WTC11 (cell line): ENCODE data around the gene NCAPG. TPM values are rescaled to one million over a fixed set of nuclear protein-coding genes. Genes with fewer than 3 reads are reported as not detected.

ENCODE experiments used
- ATAC-seq: fragments of 200-7000 bp; cut with Tn5 transposase; 2 replicates; pipeline ENCODE4 v1.10.0; 2021; ENCODE audit warnings: mild to moderate bottlenecking, moderate library complexity
- CTCF ChIA-PET: fragments of 300-600 bp; sonication (Branson Sonifier 250); formaldehyde crosslinking; loops from one replicate; lab custom pipeline; 2021; ENCODE audit warnings: antibody characterized with exemption; lab: Charles Lee
- POLR2A ChIA-PET: fragments of 350-600 bp; sonication (Branson Sonifier 250); formaldehyde crosslinking; loops from one replicate; lab custom pipeline; 2021; ENCODE audit warnings: antibody characterized with exemption; lab: Charles Lee
- DNase-seq: peaks from one replicate; pipeline ENCODE4 v3.0.0; 2021; ENCODE audit warnings: low spot score
- H3K27ac Mint-ChIP-seq: 2 replicates; pipeline ENCODE4 v1.8.0; 2021; ENCODE audit warnings: mixed read lengths
- H3K27me3 Mint-ChIP-seq: 2 replicates; pipeline ENCODE4 v1.8.0; 2021; ENCODE audit warnings: low read depth, mild to moderate bottlenecking, moderate library complexity, mixed read lengths
- H3K36me3 Mint-ChIP-seq: 2 replicates; pipeline ENCODE4 v1.8.0; 2021; ENCODE audit warnings: mixed read lengths
- H3K4me1 Mint-ChIP-seq: 2 replicates; pipeline ENCODE4 v1.8.0; 2022; ENCODE audit warnings: mixed read lengths
- H3K4me3 Mint-ChIP-seq: 2 replicates; pipeline ENCODE4 v1.8.0; 2021; ENCODE audit warnings: mild to moderate bottlenecking, moderate library complexity, mixed read lengths
- H3K9me3 Mint-ChIP-seq: 2 replicates; pipeline ENCODE4 v1.8.0; 2021; ENCODE audit warnings: mixed read lengths
- ATF6 ChIP-seq: sonication (generic); formaldehyde crosslinking; IDR thresholded peaks from 2 replicates; pipeline ENCODE4 v1.8.1; 2023; ENCODE audit warnings: mild to moderate bottlenecking, missing genetic modification reagents
- CDX4 ChIP-seq: fragments of 250-450 bp; sonication (Bioruptor Pico); IDR thresholded peaks from 2 replicates; pipeline ENCODE4 v1.9.0; 2021; ENCODE audit warnings: moderate library complexity, mild to moderate bottlenecking, inconsistent platforms, borderline replicate concordance
- GTF2I ChIP-seq: fragments of 250-450 bp; sonication (Bioruptor Pico); conservative IDR thresholded peaks from 2 replicates; pipeline ENCODE4 v1.4.0; 2021; ENCODE audit warnings: mild to moderate bottlenecking
- IRF1 ChIP-seq: sonication (generic); formaldehyde crosslinking; IDR thresholded peaks from 2 replicates; pipeline ENCODE4 v1.8.0; 2023; ENCODE audit warnings: missing genetic modification reagents
- MYBL2 ChIP-seq: sonication (generic); formaldehyde crosslinking; IDR thresholded peaks from 2 replicates; pipeline ENCODE4 v1.8.1; 2023; ENCODE audit warnings: mild to moderate bottlenecking, moderate library complexity, missing genetic modification reagents
- NR1H2 ChIP-seq: sonication (generic); formaldehyde crosslinking; IDR thresholded peaks from 2 replicates; pipeline ENCODE4 v1.9.0; 2021; ENCODE audit warnings: mild to moderate bottlenecking, moderate library complexity, missing genetic modification reagents
- OVOL2 ChIP-seq: fragments of 250-450 bp; sonication (Bioruptor Pico); IDR thresholded peaks from 2 replicates; pipeline ENCODE4 v1.9.0; 2021; ENCODE audit warnings: mild to moderate bottlenecking, borderline replicate concordance
- SMAD3 ChIP-seq: sonication (generic); formaldehyde crosslinking; IDR thresholded peaks from 2 replicates; pipeline ENCODE4 v1.8.0; 2022; ENCODE audit warnings: missing genetic modification reagents, mild to moderate bottlenecking, borderline replicate concordance
- STAT6 ChIP-seq: sonication (generic); formaldehyde crosslinking; conservative IDR thresholded peaks from 2 replicates; pipeline ENCODE4 v1.8.1; 2023; ENCODE audit warnings: mild to moderate bottlenecking, low read depth, missing genetic modification reagents, moderate library complexity
- USF1 ChIP-seq: sonication (generic); formaldehyde crosslinking; IDR thresholded peaks from 2 replicates; pipeline ENCODE4 v1.8.0; 2022; ENCODE audit warnings: mild to moderate bottlenecking, missing genetic modification reagents
- ZNF121 ChIP-seq: sonication (generic); formaldehyde crosslinking; IDR thresholded peaks from 2 replicates; pipeline ENCODE4 v1.8.0; 2023; ENCODE audit warnings: missing genetic modification reagents
- ZNF219 ChIP-seq: sonication (generic); formaldehyde crosslinking; IDR thresholded peaks from 2 replicates; pipeline ENCODE4 v1.8.0; 2023; ENCODE audit warnings: missing genetic modification reagents, mild to moderate bottlenecking, borderline replicate concordance
- total RNA-seq: library from RNA; stranded (reverse); gene quantifications from 3 replicates; pipeline ENCODE4 v1.2.3, GENCODE V29; 2021
- TF ChIP-seq, protein P1 (sequence below): sonication (generic); formaldehyde crosslinking; IDR thresholded peaks from 2 replicates; pipeline ENCODE4 v1.8.1; 2023; ENCODE audit warnings: mild to moderate bottlenecking, missing genetic modification reagents, moderate library complexity
- TF ChIP-seq, protein P2 (sequence below): sonication (generic); formaldehyde crosslinking; IDR thresholded peaks from 2 replicates; pipeline ENCODE4 v1.8.0; 2022; ENCODE audit warnings: mild to moderate bottlenecking, missing genetic modification reagents
- TF ChIP-seq, protein P3 (sequence below): sonication (generic); formaldehyde crosslinking; IDR thresholded peaks from 2 replicates; pipeline ENCODE4 v1.8.1; 2022; ENCODE audit warnings: low read depth, mild to moderate bottlenecking, moderate library complexity, missing genetic modification reagents, borderline replicate concordance

NCAPG gene
- total RNA-seq, 1 experiment from 2014 or later = 61.9 TPM

DNA sequence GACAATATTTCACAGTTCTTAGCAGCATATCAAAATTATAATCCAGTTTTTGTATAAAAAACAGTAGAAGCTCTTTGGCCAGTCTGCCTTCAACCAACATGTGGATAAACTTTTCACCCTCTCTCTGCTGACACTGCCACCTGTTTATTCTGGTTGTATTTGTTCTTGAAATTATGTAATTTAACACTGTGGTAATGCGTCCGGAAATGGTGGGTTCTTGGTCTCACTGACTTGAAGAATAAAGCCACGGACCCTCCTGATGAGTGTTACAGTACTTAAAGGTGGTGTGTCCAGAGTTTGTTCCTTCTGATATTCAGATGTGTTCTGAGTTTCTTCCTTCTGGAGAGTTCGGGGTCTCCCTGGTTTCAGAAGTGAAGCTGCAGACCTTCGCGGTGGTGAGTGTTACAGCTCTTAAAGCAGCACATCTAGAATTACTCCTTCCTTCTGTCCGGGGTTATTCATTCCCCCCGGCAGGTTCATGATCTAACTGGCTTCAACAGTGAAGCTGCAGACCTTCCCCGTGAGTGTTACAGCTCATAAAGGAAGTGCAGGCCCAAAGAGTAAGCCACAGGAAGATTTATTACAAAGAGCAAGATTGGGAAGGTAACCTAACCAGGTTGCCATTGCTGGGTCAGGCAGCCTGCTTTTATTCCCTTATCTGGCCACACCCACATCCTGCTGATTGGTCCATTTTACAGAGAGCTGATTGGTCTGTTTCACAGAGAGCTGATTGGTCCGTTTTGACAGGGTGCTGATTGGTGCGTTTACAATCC lies 45.1 kb upstream of the NCAPG start (continued):
- TF ChIP-seq, protein P1, sequence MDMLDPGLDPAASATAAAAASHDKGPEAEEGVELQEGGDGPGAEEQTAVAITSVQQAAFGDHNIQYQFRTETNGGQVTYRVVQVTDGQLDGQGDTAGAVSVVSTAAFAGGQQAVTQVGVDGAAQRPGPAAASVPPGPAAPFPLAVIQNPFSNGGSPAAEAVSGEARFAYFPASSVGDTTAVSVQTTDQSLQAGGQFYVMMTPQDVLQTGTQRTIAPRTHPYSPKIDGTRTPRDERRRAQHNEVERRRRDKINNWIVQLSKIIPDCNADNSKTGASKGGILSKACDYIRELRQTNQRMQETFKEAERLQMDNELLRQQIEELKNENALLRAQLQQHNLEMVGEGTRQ = no peak
- TF ChIP-seq SMAD3 (CRISPR knock-in tag) = no peak
- no peak for TF ChIP-seq IRF1
- TF ChIP-seq, protein P2, sequence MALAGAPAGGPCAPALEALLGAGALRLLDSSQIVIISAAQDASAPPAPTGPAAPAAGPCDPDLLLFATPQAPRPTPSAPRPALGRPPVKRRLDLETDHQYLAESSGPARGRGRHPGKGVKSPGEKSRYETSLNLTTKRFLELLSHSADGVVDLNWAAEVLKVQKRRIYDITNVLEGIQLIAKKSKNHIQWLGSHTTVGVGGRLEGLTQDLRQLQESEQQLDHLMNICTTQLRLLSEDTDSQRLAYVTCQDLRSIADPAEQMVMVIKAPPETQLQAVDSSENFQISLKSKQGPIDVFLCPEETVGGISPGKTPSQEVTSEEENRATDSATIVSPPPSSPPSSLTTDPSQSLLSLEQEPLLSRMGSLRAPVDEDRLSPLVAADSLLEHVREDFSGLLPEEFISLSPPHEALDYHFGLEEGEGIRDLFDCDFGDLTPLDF (CRISPR knock-in tag) = no peak

DNA sequence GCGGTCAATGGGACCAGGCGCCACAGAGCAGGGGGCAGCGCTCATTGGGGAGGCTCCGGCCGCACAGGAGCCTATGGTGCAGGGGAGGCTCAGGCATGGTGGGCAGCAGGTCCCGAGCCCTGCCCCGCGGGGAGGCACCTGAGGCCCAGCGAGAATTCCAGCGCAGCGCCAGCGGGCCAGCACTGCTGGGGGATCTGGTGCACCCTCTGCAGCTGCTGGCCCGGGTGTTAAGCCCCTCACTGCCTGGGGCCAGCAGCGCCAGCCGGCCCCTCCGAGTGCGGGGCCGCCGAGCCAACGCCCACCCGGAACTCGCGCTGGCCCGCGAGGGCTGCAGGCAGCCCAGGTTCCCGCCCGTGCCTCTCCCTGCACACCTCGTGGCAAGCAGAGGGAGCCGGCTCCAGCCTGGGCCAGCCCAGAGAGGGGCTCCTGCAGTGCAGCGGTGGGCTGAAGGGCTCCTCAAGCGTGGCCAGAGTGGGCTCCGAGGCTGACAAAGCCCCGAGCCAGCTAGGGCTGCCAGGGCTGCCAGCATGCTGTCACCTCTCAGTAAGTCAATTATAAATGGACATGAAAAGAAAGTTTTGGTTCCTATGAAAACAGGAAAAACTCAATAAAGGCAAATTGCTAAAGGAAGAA lies 43.8 kb upstream of the NCAPG start:
- H3K9me3 Mint-ChIP-seq = peaks cover 25% of the 10 kb centered on the region
- ATAC-seq (no peak), DNase-seq (no peak)
- POLR2A ChIA-PET = no interaction called here
- TF ChIP-seq ZNF121 (CRISPR knock-in tag) = no peak
- TF ChIP-seq MYBL2 (CRISPR knock-in tag) = no peak
- no peak for TF ChIP-seq USF1 (CRISPR knock-in tag)
- TF ChIP-seq NR1H2 = no peak
- no peak for TF ChIP-seq ATF6 (CRISPR knock-in tag)
- no peak for TF ChIP-seq GTF2I (CRISPR knock-in tag)
- TF ChIP-seq OVOL2 (CRISPR knock-in tag) = no peak
- no peak for TF ChIP-seq ZNF219
- no peak for TF ChIP-seq CDX4 (CRISPR knock-in tag)
- TF ChIP-seq, protein P3, sequence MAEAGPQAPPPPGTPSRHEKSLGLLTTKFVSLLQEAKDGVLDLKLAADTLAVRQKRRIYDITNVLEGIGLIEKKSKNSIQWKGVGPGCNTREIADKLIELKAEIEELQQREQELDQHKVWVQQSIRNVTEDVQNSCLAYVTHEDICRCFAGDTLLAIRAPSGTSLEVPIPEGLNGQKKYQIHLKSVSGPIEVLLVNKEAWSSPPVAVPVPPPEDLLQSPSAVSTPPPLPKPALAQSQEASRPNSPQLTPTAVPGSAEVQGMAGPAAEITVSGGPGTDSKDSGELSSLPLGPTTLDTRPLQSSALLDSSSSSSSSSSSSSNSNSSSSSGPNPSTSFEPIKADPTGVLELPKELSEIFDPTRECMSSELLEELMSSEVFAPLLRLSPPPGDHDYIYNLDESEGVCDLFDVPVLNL = no peak
- TF ChIP-seq STAT6 (CRISPR knock-in tag) = no peak
- H3K27ac Mint-ChIP-seq = no peak overlapping the region
- peaks cover under 1% of the 10 kb centered on the region; the same call in 1 of the 2 replicates for H3K4me1 Mint-ChIP-seq
- H3K4me3 Mint-ChIP-seq = no peak overlapping the region
- peaks cover 17% of the 10 kb centered on the region for H3K36me3 Mint-ChIP-seq
- CTCF ChIA-PET = no interaction called here
- H3K27me3 Mint-ChIP-seq = no peaks in the 10 kb centered on the region; the same call in 1 of the 2 replicates
